ENCODE data around the gene RFT1.
A peak's percentile ranks its signal among the peaks of the same experiment; 100 is the strongest.

RFT1 gene, protein sequence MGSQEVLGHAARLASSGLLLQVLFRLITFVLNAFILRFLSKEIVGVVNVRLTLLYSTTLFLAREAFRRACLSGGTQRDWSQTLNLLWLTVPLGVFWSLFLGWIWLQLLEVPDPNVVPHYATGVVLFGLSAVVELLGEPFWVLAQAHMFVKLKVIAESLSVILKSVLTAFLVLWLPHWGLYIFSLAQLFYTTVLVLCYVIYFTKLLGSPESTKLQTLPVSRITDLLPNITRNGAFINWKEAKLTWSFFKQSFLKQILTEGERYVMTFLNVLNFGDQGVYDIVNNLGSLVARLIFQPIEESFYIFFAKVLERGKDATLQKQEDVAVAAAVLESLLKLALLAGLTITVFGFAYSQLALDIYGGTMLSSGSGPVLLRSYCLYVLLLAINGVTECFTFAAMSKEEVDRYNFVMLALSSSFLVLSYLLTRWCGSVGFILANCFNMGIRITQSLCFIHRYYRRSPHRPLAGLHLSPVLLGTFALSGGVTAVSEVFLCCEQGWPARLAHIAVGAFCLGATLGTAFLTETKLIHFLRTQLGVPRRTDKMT

DNA sequence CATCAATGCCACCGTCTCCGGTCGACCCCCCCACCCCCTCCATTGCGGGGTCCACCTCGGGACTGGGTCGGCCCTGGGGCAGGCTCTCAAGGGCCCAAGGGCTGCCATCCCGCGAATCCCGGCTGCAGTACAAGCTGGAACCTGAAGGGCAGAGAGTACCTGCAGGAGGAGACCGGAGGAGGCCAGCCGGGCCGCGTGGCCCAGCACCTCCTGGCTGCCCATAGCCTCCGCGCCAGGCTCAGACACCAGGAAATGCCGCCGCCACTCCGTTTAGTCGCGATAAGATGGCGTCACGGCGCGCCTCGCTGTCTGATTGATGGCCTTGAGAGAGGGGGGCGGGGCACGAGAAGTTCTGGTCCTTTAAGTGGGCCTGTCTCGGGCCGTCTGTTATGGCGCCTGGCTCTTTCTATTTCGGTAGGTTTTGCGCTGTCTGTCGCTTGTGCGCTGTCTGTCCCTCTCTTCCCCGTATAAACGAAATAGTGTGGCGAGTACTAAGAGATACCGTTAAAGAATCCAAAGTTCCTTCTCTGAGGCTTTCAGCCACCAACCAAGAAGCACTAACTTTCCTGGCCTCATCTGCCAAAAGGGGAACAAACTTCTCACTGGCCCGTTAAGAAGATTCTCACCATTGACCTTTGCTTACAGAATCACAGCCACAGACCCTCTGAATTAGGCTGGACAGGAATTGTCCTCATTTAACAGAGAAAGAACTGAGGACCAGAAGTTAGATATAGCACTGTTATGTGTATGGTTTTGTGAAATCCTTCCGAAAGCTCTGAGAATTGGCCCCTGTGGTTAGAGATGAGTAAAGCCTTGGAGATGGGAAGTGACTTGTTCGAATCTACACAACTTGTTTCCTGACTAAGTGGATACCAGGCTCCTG is at the start of gene RFT1:
Gene RFT1 (minus strand): TSS at position 257 of the 883 bp plus-strand sequence. CDS start 35 bp downstream, at position 222.
- peak; percentile 92 for DNase-seq (ENCODE audit: low spot score)

DNA sequence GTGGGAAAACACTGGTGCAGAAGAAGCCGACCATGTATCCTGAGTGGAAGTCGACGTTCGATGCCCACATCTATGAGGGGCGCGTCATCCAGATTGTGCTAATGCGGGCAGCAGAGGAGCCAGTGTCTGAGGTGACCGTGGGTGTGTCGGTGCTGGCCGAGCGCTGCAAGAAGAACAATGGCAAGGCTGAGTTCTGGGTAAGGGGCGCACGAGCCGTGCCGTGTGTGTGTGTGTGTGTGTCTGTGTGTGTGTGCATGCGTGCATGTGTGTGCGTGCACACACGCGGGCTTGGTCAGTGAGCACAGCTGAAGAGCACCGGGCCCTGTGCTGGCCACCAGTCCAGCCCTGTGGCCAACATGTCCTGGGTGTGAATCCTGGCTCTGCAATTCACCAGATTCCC is 49.3 kb upstream of the RFT1 start:
- no peak for DNase-seq (ENCODE audit: low spot score)

DNA sequence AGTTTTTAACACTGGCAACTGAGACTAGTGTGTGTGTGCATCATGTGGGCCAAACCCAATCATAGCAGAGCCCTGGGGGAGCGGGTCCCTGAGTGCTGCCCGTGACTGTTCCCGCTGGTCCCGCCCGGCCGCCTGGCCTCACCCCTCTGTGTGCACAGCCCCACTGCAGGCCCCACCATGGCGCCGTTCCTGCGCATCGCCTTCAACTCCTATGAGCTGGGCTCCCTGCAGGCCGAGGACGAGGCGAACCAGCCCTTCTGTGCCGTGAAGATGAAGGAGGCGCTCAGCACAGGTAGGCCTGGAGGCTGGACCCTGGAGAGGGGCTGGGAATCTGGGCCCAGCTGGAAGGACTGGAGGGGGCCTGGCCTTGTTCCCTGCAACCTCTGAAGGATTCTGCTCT is 48.0 kb upstream of the RFT1 start:
- no peak for DNase-seq (ENCODE audit: low spot score)

DNA sequence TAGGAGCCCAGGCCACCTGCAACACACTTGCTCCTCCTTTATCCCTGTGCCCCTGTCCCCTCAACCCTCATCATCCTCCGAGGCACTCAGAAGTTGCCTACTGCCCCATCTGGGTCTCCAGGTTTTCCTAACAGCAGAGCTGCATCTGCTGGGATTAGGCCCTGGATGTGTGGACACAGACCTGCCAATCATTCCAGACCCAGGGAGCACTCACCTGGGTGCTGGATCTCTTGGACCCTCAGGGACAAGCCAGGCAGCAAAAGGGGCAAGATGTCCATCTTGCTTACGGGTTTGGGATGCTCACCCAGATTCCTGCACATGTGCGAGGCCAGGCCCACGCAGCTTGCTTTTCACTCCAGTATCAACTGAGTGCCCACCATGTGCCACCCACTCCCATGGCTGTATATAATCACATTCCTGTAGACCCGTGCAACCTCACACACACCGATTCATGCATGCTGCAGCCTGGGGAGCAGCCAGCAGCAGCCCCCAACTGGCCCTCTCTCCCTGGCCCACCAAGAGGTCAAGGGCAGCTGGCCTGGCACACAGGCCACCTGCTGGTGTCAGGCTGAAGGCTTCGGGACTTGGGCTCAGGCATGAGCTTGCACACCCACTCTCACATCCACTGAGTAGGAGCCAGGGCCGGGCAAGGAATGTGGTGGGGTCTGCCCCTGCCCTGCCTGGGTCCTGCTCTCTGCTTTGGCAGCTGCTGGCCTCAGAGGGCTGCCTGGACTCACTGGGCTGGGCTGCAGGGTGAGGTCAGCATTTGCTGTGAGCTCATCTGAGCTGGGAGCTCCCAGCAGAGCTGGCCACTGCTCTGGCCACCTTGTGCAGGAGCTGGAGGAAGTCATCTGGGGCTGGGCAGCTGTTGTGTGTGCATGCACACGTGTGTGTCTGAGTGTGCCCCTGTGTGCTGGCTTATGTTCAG is 45.6 kb upstream of the RFT1 start:
- no peak for DNase-seq (ENCODE audit: low spot score)

DNA sequence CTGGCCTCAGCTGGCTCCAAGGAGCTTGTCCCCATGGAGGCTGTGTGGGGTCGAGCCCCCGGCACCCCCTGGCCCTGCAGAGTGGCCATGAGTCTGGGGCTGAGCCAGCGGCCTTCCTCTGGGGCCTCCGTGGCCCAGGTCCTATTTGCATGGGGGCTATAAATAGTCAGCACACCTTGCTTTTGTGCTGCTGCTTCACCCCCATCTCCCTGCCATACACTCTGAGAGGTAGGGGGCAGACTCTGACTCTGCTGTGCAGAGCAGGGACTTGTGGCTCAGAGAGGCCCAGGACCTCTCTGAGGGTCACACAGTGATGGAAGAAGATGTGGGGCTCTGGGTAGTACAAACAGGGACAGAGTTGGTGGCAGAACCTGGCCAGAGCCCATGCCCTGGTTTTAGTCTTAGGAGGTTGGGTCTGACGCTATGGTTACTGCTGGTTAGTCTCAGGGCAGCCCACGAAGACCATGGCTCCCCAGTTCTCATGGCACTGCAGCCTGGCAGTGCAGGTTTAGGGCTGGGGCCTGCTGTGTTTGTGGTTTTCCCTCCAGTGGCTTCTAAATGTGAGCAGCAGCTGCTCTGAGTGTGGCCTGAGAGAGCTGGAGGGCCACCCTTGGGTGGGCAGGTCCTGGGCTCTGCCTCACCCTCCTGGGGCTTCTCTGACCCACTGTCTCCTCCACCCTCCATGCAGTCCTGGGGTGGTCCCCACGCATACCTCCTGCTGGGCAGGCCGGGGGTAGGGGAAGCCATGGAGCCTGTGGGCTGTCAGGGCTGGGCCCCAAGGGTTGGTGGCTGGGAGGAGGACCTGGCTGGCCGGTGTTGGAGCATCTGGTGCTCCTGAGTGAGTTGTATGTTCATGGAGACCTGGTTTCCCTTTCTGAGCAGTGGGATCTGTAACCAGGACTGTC is 44.4 kb upstream of the RFT1 start:
- DNase-seq (ENCODE audit: low spot score): peak; percentile 73

DNA sequence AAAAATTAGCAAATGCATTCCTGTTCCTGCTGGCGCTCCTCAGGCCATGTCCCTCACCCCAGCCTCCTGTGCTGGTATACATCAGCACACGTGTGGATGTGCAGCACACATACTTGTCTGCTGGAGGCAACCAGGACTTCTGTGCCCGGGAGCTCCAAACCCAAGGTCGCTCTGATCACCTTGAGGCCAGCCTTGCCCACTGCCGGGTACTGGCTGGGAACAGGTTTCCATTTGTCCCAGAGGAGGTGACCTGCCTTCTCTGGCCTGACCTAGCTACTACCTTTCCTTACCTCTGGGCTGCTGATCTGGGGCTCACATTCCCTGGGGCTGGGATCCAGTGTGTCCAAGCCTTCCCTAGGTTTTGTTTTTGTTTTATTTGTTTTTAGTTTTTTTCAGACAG is 42.9 kb upstream of the RFT1 start:
- DNase-seq (ENCODE audit: low spot score): no peak

DNA sequence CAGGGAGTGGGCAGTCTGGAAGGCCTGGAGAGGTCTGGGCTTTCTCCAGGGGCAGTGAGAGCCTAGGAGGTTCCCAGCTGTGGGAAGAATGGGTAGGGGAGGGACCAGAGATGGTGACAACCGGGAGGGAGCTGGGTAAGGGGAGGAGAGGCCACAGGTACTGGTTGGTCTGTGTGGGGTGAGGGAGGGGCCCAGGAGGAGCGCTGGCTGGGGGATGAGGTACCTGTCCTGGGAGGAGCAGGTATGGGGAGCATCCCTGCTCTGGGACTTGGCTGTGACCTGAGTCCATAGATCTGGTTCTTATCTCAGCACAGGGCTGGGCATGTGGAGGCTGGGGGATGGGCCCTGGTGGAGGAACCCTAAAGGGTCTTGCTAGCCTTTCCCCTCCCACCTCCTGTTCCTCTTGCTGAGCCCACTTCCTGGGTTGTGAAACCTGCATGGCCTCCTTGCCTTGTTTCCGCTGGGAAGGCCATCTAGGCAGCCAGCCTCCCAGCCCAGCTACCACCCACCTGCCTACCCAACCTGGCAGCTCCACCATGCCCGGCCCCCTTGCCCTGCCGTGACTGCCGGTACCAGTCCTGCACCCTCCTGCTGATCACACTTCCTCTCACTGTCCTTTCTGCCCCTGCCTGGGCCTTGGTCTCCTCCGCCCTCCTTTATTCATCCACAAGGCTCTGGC is 41.7 kb upstream of the RFT1 start:
- peak; percentile 60 for DNase-seq (ENCODE audit: low spot score)

DNA sequence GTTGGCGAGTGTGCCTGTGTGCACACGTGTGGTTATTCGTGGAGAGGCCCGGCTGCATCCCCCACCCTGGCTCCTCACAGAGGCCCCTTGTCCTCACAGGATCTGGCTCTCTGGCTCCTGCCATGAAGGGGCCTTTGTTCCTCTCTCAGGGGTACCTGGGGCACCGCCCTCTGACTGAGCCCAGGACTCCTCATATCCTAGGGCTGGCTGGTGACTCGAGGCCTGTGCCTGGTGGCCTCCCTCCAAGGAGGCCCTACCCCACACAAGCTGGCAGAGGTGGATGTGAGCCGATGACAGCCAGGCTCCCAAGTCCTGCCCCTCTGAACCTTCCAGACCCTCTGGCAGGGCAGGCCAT is 40.8 kb upstream of the RFT1 start:
- DNase-seq (ENCODE audit: low spot score): no peak

DNA sequence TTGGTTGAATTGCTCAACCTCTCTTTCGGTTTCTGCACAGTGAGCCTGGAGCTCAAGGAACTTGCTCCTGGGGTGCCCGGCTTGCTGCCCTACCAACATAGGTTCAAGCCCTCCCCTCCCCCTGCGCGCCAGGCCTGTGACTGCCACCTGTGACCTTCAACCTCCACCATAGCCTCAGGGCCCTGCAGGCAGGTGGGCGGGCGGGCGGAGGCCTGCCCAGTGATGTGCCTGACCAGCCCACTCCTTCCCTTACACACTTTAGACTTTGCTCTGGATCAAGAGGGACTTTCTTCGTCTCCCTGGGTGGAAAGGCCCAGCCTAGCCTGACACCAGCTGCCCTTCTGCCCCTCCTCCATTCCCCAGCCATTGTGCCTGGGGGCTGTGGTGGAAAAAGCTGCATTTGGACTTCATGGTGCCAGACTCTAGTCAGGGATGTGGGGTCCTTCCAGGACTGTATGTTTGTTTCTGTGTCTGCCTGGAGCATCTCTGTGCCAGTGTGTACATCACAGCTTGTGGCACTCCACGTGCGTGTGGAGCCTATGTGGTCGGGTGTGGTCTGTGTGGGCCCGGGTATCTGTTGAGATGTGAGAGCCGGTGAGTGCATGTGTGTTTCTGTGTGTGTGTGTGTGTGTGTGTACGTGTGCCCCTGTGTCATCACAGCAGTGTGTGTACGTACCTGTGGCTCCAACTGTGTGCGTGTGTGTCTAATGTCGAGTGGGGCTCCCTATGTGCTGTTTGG is 40.3 kb upstream of the RFT1 start:
- peak; percentile 70 for DNase-seq (ENCODE audit: low spot score)

DNA sequence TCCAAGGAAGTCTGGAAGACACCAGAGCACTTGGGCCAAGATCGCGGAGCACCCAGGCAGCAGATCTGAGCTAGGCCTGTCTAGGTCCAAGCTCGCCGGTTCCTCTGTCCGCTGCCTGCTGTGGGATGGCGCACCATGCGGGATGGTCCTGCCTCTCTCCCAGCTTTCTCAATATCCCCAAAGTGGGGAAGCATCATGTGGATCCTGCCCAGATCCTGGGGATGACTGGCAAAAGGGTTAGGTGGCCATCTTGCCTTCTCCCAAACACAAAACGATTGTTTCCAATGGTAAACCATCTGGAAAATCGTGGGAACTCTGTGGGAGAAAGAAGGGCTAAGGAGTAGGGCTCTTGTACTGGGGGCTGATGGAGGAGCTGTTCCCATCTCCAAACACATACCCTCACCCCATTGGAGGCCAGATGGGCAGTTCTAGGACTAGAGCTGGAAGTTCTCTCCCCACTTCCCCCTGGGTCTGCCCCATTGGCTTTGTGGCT is 39.6 kb upstream of the RFT1 start:
- no peak for DNase-seq (ENCODE audit: low spot score)

DNA sequence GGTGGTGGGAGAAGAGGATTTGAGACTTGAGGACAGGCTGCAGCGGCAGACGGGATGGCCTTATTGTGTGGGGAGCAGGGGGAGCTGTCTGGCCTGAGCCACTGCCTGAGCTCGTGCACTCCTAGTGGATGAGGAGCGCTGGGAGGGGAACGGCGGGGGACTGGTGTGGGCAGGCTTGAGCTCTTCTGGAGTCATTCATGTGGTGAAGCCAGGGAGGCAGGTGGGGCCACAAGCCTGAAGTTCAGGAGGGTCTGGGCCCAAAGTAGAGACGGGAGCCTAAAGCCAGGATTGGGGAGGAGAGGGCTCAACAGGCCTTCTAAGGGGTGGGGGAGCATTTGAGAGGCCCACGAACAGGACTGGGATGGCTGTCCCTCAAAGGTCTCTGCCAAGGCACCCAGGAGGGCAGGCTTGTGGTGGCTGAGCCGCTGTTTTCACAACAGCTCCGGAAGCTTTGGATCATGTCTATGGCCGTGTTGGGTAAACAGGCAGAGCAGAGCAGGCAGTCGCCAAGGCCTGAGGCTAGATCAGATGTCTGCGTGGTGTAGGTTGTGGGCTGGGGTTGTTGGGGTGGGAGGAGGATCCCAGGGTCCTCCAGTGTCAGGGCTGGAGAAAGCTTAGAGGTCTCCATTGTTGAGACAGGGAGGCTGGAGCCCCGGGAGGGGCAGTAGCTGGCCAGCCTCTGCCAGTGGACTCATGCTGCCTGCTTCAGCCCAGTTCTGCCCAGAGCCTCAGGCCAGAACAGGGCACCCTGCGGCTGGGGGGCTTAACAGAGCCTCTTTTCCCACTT is 39.0 kb upstream of the RFT1 start:
- no peak for DNase-seq (ENCODE audit: low spot score)

DNA sequence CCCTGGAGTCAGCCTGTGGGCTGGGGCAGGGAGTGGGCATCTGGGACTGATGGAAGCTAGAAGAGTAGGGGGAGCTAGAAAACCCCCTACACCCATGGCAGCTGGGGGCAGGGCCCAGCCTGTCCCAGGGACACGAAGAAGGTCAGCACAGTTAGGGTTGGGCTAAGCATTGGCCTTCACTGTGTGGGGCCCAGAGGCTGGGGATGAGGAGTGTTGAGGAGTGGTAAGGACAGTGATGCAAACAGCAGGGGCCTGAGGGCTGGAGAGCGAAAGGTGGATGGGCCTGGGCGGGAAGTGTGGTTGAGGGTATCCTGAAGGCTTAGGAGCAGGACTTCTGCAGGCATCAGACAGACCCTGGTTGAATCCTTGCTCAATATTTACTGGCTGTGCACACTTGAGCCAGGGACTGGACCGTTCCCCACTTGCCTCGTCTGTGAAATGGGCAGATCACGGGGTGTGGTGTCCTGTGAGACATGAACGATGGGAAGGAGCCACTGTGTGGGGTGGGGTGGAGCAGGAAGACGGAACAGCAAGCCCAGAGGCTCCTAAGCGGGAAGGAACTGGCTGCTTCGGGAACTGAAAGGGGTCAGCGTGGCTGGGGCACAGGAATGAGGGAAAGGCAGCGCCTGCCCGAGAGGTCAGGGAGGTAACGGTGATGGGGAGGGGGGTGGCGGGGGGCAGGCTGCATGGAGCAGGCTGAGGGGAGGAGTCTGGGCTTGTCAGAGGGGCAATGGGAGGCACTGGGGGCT is 38.1 kb upstream of the RFT1 start:
- DNase-seq (ENCODE audit: low spot score): no peak

DNA sequence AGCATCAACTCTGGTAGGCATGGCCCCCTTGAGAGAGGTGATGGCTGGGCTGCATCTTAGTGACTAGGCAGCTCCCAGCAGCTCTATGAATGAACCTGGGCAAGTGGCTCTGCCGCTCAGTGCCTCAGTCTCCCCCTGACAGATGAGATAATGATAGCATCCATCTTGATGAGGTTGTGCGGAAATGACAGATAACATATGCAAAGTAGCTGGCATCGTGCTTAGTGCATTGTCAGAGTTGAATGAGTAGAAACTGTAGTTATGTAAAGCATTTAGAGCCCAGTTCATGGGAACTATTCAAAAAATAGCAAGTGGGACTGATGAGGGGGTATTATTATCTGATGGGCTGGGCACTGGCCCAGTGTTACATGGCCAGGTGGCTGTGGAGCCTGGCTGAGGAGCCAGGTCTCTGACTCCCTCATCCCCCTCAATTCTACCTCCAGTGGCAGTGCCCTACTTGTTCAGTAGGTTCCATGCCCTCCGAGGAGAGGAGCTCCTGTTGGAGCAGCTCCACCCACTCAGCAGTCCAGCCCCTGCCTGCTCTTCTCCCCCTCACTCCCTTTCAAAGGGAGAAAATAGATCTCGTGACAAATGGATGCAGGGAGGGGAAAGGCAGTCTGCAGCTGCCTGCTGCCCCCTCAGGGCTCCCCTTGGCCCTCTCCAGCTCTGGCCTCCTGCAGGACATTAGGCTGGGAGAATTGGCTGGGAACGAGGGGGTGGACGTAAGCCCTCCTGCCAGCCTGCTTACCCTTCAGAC is 37.4 kb upstream of the RFT1 start:
- DNase-seq (ENCODE audit: low spot score): peak; percentile 69

DNA sequence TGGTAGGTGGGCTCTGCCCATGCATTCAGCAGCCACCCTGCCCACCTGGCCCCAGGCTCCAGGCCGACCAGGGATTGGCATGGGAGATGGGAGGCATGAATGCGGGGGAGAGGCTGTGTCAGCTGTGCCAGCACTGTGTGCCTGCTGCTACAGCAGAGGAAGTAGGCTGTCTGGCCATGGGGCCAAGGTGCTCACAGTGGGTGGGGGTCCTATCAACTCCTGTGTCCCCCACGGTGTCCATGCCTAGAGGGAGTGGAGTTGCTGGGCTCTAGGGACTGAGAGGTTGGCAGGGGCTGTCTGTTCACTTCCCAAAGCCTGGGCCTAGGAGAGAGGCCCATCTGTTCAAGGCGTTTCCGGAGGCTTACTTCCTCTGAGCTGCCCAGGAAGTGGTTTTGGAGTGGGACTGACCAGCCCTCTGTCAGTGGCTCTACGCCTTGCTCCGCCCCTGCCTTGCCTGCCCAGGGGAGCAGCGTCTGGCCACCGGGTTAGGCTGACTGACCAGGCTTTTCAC is 36.6 kb upstream of the RFT1 start:
- no peak for DNase-seq (ENCODE audit: low spot score)

DNA sequence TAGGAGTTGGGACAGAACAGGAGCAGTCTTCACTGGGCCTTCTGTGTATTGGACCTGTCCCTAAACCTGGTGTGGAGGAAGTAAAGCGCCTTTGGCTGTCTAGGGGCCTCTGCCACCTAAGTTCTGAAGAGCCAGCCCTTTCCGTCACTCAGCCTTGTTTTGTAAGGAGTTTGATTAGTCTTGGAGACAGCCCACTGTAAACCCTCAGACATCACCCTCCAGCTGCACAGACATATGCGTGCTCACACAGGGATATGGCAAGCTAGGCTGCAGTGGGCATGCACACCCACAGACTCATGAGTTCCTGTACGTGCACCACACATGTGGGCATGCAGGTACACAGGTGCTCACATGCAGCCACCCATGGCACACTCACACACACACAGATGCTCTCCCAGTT is 36.0 kb upstream of the RFT1 start:
- no peak for DNase-seq (ENCODE audit: low spot score)

DNA sequence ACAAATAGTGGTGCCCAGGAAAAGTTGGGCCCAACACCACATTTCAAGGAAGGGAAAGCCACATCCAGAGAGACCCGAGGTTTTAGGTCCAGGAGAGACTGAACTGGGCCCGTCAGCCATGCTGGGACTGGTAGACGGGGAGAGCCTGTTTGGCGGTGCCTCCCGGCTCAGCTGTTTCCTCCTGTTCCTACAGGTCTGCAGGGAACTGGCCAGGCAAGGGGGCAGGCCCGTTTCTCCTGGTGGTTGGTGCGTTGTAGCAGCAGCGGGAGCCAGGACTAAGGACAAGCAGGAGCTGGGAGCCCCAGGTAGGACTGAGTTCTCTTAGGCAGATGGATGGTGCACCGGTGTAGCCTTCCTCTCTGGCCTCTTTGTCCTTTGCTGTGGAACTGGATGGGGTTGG is 34.7 kb upstream of the RFT1 start:
- no peak for DNase-seq (ENCODE audit: low spot score)

Measured in germinal center (tissue), 1 donor.